ENCODE results near the gene KCNIP3.

GRCh38 chr2:95343429-95344214 lies 46.5 kb downstream of the KCNIP3 start:
- TF ChIP-seq, protein P1, sequence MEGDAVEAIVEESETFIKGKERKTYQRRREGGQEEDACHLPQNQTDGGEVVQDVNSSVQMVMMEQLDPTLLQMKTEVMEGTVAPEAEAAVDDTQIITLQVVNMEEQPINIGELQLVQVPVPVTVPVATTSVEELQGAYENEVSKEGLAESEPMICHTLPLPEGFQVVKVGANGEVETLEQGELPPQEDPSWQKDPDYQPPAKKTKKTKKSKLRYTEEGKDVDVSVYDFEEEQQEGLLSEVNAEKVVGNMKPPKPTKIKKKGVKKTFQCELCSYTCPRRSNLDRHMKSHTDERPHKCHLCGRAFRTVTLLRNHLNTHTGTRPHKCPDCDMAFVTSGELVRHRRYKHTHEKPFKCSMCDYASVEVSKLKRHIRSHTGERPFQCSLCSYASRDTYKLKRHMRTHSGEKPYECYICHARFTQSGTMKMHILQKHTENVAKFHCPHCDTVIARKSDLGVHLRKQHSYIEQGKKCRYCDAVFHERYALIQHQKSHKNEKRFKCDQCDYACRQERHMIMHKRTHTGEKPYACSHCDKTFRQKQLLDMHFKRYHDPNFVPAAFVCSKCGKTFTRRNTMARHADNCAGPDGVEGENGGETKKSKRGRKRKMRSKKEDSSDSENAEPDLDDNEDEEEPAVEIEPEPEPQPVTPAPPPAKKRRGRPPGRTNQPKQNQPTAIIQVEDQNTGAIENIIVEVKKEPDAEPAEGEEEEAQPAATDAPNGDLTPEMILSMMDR (IDR thresholded peaks at IDR 0.05), result no peak
- no peak for TF ChIP-seq POLR2A (IDR thresholded peaks at IDR 0.05)

All from lower leg skin (tissue), 3 donors.